Measurements from ENCODE around the gene DAAM1. TPM values are rescaled to one million over a fixed set of nuclear protein-coding genes. Genes with fewer than 3 reads are reported as not detected.

Gene DAAM1
- polyA plus RNA-seq, 1 of the 3 experiments (the other 2 are of a cell fraction) = 5.1 TPM

DNA sequence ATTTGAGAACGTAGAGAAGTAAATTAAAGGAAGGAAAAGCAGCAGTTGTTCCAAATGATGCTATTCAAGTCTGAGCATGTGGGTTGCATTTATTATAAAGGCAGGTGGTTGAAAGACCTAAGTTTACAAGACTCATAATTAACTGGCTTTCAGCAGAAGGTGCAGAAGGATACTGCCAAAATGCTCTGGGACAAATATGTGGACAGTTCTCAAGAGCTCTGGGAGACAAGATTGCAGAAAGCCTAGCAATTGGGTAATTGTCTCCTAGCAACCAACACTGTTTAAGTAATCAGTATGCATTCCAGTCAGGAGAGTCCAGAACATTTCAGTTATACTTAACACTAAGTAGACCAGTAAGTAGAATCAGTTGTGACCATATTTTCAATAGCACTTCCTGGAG, 145.2 kb downstream of the DAAM1 start:
- peaks cover 14% of the 10 kb centered on the region for H3F3A ChIP-seq (replicated peaks; ENCODE audit: insufficient read depth)
- H2AFZ ChIP-seq (ENCODE audit: low read depth) = no peak overlapping the region
- no peak for DNase-seq
- no peak overlapping the region for H3K4me3 ChIP-seq (ENCODE audit: low read depth in 2 of 2, low read length in 1 of 2)
- POLR2A ChIA-PET = no interaction called here
- no peaks in the 10 kb centered on the region for H3K9me2 ChIP-seq
- H3K4me2 ChIP-seq = no peak overlapping the region
- H3K36me3 ChIP-seq (replicated peaks in 1 of 2; ENCODE audit: control insufficient read depth in 1 of 2, insufficient read depth in 2 of 2, low read length in 1 of 2) = peaks cover 18 to 36% of the 10 kb centered on the region in 2 experiments
- H3K27me3 ChIP-seq (ENCODE audit: insufficient read depth) = no peaks in the 10 kb centered on the region
- CTCF ChIA-PET = no interaction called here
- WGBS (ENCODE audit: low lambda C conversion rate) = 97% methylated on average over 1 of the region's 1 CpG
- no peak overlapping the region for H3K9ac ChIP-seq
- peak overlapping the region in 1 of 2 experiments; percentile 81; a peak in 2 of 4 replicates for H3K27ac ChIP-seq (ENCODE audit: low read depth in 2 of 2, low read length in 1 of 2)
- TF ChIP-seq GATA2 (CRISPR knock-in tag; IDR thresholded peaks at IDR 0.05) = no peak
- TF ChIP-seq RAD21 (IDR thresholded peaks at IDR 0.05; ENCODE audit: low read length) = no peak
- no peak for TF ChIP-seq TAF1 (IDR thresholded peaks at IDR 0.05; ENCODE audit: borderline replicate concordance, low read depth, low read length)
- TF ChIP-seq, protein P1, sequence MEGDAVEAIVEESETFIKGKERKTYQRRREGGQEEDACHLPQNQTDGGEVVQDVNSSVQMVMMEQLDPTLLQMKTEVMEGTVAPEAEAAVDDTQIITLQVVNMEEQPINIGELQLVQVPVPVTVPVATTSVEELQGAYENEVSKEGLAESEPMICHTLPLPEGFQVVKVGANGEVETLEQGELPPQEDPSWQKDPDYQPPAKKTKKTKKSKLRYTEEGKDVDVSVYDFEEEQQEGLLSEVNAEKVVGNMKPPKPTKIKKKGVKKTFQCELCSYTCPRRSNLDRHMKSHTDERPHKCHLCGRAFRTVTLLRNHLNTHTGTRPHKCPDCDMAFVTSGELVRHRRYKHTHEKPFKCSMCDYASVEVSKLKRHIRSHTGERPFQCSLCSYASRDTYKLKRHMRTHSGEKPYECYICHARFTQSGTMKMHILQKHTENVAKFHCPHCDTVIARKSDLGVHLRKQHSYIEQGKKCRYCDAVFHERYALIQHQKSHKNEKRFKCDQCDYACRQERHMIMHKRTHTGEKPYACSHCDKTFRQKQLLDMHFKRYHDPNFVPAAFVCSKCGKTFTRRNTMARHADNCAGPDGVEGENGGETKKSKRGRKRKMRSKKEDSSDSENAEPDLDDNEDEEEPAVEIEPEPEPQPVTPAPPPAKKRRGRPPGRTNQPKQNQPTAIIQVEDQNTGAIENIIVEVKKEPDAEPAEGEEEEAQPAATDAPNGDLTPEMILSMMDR (IDR thresholded peaks at IDR 0.05) = no peak
- TF ChIP-seq JUND (IDR thresholded peaks at IDR 0.05) = no peak
- no peak for TF ChIP-seq YY1 (IDR thresholded peaks at IDR 0.05; ENCODE audit: low read depth)
- TF ChIP-seq, protein P2, sequence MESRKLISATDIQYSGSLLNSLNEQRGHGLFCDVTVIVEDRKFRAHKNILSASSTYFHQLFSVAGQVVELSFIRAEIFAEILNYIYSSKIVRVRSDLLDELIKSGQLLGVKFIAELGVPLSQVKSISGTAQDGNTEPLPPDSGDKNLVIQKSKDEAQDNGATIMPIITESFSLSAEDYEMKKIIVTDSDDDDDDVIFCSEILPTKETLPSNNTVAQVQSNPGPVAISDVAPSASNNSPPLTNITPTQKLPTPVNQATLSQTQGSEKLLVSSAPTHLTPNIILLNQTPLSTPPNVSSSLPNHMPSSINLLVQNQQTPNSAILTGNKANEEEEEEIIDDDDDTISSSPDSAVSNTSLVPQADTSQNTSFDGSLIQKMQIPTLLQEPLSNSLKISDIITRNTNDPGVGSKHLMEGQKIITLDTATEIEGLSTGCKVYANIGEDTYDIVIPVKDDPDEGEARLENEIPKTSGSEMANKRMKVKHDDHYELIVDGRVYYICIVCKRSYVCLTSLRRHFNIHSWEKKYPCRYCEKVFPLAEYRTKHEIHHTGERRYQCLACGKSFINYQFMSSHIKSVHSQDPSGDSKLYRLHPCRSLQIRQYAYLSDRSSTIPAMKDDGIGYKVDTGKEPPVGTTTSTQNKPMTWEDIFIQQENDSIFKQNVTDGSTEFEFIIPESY (IDR thresholded peaks at IDR 0.05; ENCODE audit: borderline replicate concordance, low read depth) = no peak
- TF ChIP-seq REST (IDR thresholded peaks at IDR 0.05; ENCODE audit: low read depth, low read length) = no peak
- no peak for TF ChIP-seq FOXM1 (IDR thresholded peaks at IDR 0.05; ENCODE audit: low read depth)
- no peak for TF ChIP-seq ELF1 (IDR thresholded peaks at IDR 0.05)
- TF ChIP-seq, protein P3, sequence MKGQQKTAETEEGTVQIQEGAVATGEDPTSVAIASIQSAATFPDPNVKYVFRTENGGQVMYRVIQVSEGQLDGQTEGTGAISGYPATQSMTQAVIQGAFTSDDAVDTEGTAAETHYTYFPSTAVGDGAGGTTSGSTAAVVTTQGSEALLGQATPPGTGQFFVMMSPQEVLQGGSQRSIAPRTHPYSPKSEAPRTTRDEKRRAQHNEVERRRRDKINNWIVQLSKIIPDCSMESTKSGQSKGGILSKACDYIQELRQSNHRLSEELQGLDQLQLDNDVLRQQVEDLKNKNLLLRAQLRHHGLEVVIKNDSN (IDR thresholded peaks at IDR 0.05; ENCODE audit: borderline replicate concordance, low read depth) = no peak
- TF ChIP-seq RXRA (IDR thresholded peaks at IDR 0.05; ENCODE audit: borderline replicate concordance, low read depth) = no peak
- TF ChIP-seq TEAD4 (IDR thresholded peaks at IDR 0.05; ENCODE audit: borderline replicate concordance, insufficient read depth) = no peak
- no peak for TF ChIP-seq IRF3 (IDR thresholded peaks at IDR 0.05; ENCODE audit: low read depth, low read length)
- no peak for TF ChIP-seq MEF2A (IDR thresholded peaks at IDR 0.05; ENCODE audit: borderline replicate concordance, low read depth)
- no peaks in the 10 kb centered on the region for H4K20me1 ChIP-seq (ENCODE audit: insufficient read depth)
- no peaks in the 10 kb centered on the region for H3K79me2 ChIP-seq (ENCODE audit: insufficient read depth)
- H3K9me3 ChIP-seq = no peaks in the 10 kb centered on the region
- peaks cover 3 to 17% of the 10 kb centered on the region in 2 experiments; a peak in 3 of 4 replicates for H3K4me1 ChIP-seq (ENCODE audit: control insufficient read depth in 1 of 2, insufficient read depth in 2 of 2, low read depth in 1 of 2, low read length in 1 of 2)
